Spinal cord (tissue), 10 donors: ENCODE results near the gene WFIKKN2. TPM values are rescaled to one million over a fixed set of nuclear protein-coding genes. Genes with fewer than 3 reads are reported as not detected.
"Not testable (repeated sequence)": the region's sequence is repeated elsewhere in the genome, so short reads cannot be mapped to it uniquely, and the experiment has no call there.

Source experiments
- DNase-seq, 6 donors: peaks; one replicate each; pipeline versions ENCODE4 v3.0.0 to v3.0.0-alpha.2; 2013 to 2015; ENCODE audit warnings: low spot score in 6 of 6, low read depth in 4 of 6
- H3K27ac ChIP-seq: one replicate; pipeline ENCODE4 v1.5.1; 2013; ENCODE audit warnings: low read depth, low read length, control low read depth
- H3K27me3 ChIP-seq: one replicate; pipeline ENCODE4 v1.6.1; 2013; ENCODE audit warnings: low read length; ENCODE audit not compliant: control insufficient read depth, insufficient read depth
- H3K36me3 ChIP-seq: one replicate; pipeline ENCODE4 v1.6.1; 2013; ENCODE audit warnings: low read length; ENCODE audit not compliant: control insufficient read depth, insufficient read depth
- H3K4me1 ChIP-seq: one replicate; pipeline ENCODE4 v1.6.1; 2013; ENCODE audit warnings: low read length; ENCODE audit not compliant: control insufficient read depth, insufficient read depth
- H3K4me3 ChIP-seq: one replicate; pipeline ENCODE4 v1.5.1; 2013; ENCODE audit warnings: low read depth, low read length, control low read depth
- H3K9me3 ChIP-seq: one replicate; pipeline ENCODE4 v1.6.1; 2013; ENCODE audit warnings: low read length; ENCODE audit not compliant: control insufficient read depth, insufficient read depth
- WGBS: methylation state at CpG from one replicate; pipeline ENCODE4 v1.1.5; 2013; ENCODE audit warnings: missing lambda C conversion rate; ENCODE audit not compliant: insufficient coverage; 5-methylcytosine and 5-hydroxymethylcytosine counted together
- polyA plus RNA-seq, 2 donors: library from polyadenylated mRNA; unstranded; fragments of 120-200 nt; gene quantifications; one replicate each; pipeline ENCODE4 v1.2.1, GENCODE V29; 2013; ENCODE audit not compliant: insufficient read length in 2 of 2
- total RNA-seq, 2 donors: library from RNA; depleted of rRNA in 1 of 2; stranded (reverse); fragments of 120-200 nt in 1 of 2; fragments of >200 nt in 1 of 2; gene quantifications; one replicate each; pipeline versions ENCODE4 v1.2.3 to v1.2.4, GENCODE V29; 2013 to 2014
- donor health status: healthy.

WFIKKN2 gene
- total and polyA plus RNA-seq, 4 donors = 6.3 to 111 (median 13.4) TPM

DNA sequence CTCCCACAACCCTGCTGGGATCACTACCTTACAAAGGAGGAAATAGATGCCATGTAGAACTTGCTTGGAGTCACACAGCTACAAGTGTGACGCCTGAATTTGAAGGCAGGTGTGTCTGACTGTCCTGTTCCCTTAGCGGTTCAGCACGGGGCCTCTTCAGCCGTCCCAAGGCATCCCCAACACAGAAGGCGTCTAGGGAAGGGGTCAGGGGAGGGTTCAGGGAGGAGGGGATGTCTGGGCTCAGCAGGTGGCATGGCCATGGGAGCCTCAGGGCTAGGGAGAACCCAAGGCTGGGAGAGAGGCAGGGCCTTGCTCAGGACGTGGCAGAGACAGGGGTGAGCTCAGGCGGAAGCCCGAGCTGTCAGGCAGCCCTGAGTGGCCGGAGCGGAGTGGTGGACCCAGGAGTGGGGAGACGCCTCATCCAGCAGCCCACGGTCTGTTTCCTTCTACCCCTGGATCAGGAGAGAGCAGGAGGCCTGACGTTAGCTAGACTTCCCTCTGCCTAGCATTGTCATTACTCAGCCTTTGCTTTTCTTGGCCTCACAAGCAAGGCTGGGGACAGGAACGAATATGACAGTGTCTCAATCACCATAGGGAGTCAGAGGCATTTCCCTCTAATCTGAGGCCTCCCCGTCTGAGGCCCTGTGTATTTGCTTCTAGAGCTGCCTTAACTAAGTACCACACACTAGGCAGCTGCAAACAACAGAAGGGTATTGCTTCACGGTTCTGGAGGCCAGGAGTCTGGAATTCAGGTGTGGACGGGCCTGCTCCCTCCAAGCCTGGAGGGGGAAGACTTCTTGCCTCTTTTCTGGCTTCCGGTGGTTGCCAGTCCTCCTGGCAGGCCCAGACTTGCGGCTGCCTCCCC lies 36.7 kb upstream of the WFIKKN2 start:
- Histone ChIP-seq H3K9me3 (no peaks in the 10 kb centered on the region), H3K4me3 (no peak overlapping the region), H3K27ac (peak overlapping the region; percentile 37), H3K4me1 (peaks cover 19% of the 10 kb centered on the region), H3K36me3 (no peaks in the 10 kb centered on the region), H3K27me3 (no peaks in the 10 kb centered on the region)
- no peak for DNase-seq
- 74% methylated on average over 15 of the region's 19 CpGs for WGBS

DNA sequence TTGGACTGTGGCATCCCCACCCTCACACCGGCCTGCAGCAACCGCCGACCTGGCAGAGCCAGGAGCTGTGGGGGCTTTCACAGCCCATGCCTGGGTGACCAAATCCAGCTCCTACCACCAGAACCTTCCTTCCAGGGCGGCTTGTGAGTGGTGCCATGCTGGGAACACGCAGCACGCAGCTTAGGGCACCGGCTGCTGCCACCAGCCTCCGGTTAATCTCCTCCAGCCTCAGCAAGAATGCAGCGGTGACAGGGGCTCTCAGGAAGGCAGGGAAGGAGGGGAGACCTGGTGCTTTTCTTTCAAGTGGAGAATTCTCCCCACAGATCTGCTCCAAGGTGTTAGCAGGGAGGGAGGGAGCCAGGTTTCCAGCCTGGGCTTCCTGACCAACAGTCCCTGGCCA lies 35.8 kb upstream of the WFIKKN2 start:
- Histone ChIP-seq H3K4me3 (no peak overlapping the region), H3K9me3 (no peaks in the 10 kb centered on the region), H3K36me3 (no peaks in the 10 kb centered on the region), H3K27ac (no peak overlapping the region), H3K4me1 (peaks cover 19% of the 10 kb centered on the region), H3K27me3 (no peaks in the 10 kb centered on the region)
- WGBS = 88% methylated on average over 9 of the region's 9 CpGs
- no peak for DNase-seq

DNA sequence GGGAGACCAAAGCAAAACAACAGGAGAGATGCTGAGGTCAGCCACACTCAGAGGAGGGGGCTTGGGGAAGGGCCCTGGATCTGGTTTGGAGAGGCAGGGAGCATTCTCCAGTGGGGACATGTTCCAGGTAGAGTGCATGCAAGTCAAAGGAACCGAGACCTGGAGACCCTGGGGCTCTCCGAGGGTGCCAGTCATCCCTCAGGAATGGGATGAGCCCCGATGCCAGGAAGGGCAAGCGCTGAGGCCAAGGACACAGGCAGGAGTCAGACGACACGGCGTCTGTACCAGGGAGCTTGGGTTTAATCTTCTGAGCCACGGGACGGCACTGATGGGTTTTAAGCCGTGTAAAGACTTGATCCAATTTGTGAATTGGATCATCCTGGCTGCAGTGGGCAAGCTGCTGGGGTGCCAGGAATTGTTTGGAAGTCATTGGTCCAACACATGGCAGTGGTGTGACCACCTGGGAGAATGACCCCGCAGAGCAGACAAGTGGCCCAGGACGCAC lies 35.1 kb upstream of the WFIKKN2 start:
- Histone ChIP-seq H3K4me3 (no peak overlapping the region), H3K4me1 (peaks cover 19% of the 10 kb centered on the region), H3K36me3 (no peaks in the 10 kb centered on the region), H3K27ac (no peak overlapping the region), H3K9me3 (no peaks in the 10 kb centered on the region), H3K27me3 (no peaks in the 10 kb centered on the region)
- 96% methylated on average over 12 of the region's 12 CpGs for WGBS
- no peak for DNase-seq

DNA sequence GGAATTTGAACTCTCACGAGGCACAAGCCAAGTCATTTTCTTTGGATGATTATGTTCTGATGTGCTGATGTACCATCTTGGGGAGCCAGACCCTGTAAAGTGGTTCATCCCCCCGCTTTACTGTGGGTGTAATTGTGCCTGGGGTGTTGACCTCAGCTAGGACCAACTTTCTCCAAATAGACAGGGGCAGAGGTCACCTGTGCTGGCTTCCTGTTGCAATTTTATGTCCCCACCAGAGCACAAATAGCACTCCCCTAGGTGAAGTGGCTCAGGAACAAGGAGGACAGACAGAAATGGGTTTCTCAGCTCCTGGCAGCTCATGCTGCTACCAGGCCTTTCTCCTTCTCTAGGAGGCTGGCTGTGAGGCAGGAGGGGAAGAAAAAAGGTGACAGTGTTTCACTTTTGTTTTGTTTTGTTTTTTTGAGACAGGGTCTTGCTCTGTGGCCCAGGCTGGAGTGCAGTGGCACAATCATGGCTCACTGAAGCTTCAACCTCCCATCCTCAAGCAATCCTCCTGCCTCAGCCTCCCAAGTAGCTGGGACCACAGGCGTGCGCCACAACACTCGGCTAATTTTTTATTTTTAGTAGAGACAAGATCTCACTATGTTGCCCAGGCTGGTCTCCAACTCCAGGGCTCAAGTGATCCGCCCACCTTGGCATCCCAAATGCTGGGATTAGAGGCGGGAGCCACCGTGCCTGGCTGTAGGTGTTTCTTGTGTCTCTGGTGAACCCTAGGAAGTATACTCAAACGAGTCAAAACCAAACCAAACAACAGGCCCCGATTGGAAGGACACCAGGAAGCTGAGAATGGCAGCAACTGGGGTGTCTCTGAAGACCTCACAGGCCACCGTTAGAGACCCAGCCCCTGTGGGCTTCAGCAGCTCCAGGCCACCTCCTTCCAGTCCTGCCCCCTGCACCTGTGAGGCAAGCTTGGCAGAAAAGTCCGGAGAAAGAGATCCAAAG lies 32.5 kb upstream of the WFIKKN2 start:
- DNase-seq = no peak
- 77% methylated on average over 6 of the region's 12 CpGs for WGBS
- H3K27ac ChIP-seq = no peak overlapping the region
- peaks cover 8% of the 10 kb centered on the region for H3K4me1 ChIP-seq
- no peaks in the 10 kb centered on the region for H3K9me3 ChIP-seq
- no peaks in the 10 kb centered on the region for H3K27me3 ChIP-seq
- H3K36me3 ChIP-seq = no peaks in the 10 kb centered on the region
- no peak overlapping the region for H3K4me3 ChIP-seq

DNA sequence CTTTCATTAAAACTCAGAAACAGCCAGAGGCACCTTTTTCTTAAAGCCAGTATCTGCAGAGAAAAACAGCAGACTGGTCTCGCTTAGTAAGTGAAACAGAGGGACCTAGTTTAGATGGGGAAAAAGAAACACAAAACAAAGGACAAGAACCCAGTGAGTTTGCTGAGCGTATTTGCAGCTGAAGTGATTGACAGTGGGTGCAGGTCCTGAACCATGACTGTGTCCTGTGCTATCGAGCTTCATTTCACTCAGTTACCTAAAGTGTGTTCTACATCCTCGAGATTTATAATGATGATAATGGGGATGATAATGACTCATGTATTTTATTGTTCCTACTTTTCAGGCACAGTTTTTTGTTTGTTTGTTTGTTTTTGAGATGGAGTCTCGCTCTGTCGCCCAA lies 31.7 kb upstream of the WFIKKN2 start:
- WGBS = 94% methylated on average over 3 of the region's 6 CpGs
- no peak overlapping the region for H3K27ac ChIP-seq

DNA sequence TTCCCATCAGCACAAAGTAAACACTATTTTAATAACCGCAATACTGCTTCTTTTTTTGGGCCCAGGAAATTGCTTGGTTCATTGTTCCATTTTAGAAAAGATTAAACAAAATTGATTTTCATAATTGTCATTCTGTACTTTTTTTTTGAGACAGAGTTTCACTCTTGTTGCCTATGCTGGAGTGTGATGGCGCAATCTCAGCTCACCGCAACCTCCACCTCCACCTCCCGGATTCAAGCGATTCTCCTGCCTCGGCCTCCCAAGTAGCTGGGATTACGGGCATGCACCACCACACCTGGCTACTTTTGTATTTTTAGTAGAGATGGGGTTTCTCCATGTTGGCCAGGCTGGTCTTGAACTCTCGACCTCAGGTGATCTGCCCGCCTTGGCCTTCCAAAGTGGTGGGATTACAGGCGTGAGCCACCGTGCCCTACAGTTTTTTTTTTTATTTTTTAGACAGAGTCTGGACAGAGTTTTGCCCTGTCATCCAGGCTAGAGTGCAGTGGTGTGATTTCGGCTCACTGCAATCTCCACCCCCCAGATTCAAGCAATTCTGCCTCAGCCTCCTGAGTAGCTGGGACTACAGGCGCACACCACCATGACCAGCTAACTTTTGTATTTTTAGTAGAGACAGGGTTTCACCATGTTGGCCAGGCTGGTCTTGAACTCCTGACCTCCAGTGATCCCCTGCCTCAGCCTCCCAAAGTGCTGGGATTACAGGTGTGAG lies 30.5 kb upstream of the WFIKKN2 start:
- no CpG with 5 or more reads among the region's 13 CpGs for WGBS

More for the DNA sequence above, 31.7 kb upstream of the WFIKKN2 start:
- Histone ChIP-seq H3K4me3 (no peak overlapping the region), H3K4me1 (peaks cover 2% of the 10 kb centered on the region), H3K36me3 (no peaks in the 10 kb centered on the region), H3K9me3 (no peaks in the 10 kb centered on the region), H3K27me3 (no peaks in the 10 kb centered on the region)
- no peak for DNase-seq

DNA sequence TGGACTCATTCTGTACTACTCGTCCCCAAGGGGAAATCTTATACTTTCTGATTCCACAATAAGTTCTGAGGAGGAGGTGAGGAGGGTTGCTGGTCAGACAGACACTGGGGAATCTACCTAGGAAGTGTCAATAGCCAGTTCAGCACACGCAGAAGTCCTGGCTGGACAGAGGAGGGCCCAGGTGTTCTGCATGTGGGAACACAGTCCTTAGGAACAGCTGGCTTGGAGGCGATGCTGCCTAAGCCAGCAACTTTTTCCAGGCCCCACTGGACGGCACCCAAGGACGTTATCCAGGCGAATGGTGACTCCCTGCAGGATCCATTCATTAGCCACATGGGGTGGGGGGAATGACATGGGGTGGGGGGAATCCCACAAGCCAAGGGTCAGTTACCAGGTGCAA lies 29.9 kb upstream of the WFIKKN2 start:
- Histone ChIP-seq H3K27ac (no peak overlapping the region), H3K9me3 (no peaks in the 10 kb centered on the region), H3K4me3 (no peak overlapping the region), H3K36me3 (no peaks in the 10 kb centered on the region), H3K4me1 (no peaks in the 10 kb centered on the region), H3K27me3 (no peaks in the 10 kb centered on the region)
- WGBS = 86% methylated on average over 3 of the region's 6 CpGs
- DNase-seq = no peak

More for the DNA sequence above, 30.5 kb upstream of the WFIKKN2 start:
- H3K27ac ChIP-seq, H3K9me3 ChIP-seq, H3K36me3 ChIP-seq, DNase-seq, H3K27me3 ChIP-seq, H3K4me3 ChIP-seq, H3K4me1 ChIP-seq: not testable (repeated sequence)

DNA sequence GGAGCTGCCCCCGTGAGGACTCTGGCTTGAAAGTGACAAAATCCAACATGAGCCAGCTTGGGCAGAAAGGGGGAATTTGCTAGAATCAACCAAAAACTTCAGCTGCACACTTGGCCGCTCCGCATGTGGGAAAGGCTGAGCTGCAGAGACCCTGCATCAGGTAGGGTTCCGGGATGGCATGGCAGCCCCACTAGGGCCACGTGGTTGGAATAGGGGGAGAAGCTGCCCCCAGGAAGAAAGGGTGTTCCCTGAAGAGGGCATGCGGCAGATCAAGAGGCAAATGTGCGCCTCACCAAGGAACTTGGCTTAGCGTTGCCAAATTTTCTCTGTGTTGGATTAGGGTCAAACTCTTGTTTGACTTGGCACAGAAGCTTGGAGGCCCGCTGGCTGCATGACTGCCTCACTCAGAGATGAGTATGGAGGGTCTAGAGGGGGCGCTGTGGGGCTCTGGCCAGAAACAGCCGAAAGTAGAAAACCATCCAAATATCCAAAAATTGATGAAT lies 29.2 kb upstream of the WFIKKN2 start:
- no peaks in the 10 kb centered on the region for H3K9me3 ChIP-seq
- H3K27ac ChIP-seq = no peak overlapping the region
- 70% methylated on average over 9 of the region's 11 CpGs for WGBS
- no peaks in the 10 kb centered on the region for H3K4me1 ChIP-seq
- peak in 2 of 6 donors; percentile 34 to 49 for DNase-seq
- H3K4me3 ChIP-seq = no peak overlapping the region
- no peaks in the 10 kb centered on the region for H3K36me3 ChIP-seq
- no peaks in the 10 kb centered on the region for H3K27me3 ChIP-seq

DNA sequence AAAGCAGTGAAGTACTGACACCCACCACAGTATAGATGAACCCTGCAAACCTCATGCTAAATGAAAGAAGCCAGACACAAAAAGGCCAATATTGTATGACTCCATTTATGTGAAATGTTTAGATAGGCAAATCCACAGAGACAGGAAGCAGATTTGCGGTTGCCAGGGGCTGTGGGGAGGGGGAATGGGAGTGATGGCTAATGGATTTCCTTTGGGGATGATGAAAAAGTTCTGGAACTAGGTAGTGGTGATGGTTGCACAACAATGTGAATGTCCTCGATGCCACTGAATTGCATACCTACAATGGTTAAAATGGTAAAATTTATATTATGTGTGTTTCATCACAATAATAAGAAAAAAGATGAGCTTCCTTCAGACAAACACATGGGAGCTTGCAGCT lies 28.4 kb upstream of the WFIKKN2 start:
- H3K9me3 ChIP-seq = no peaks in the 10 kb centered on the region
- H3K4me1 ChIP-seq = no peaks in the 10 kb centered on the region
- H3K36me3 ChIP-seq = no peaks in the 10 kb centered on the region
- 100% methylated on average over 1 of the region's 2 CpGs for WGBS
- H3K4me3 ChIP-seq = no peak overlapping the region
- DNase-seq = no peak
- no peaks in the 10 kb centered on the region for H3K27me3 ChIP-seq
- no peak overlapping the region for H3K27ac ChIP-seq
